Body of pancreas (tissue), 4 donors: Measurements from ENCODE around the gene PLD1. TPM values are rescaled to one million over a fixed set of nuclear protein-coding genes. Genes with fewer than 3 reads are reported as not detected.
"Not testable (repeated sequence)": the region's sequence is repeated elsewhere in the genome, so short reads cannot be mapped to it uniquely, and the experiment has no call there.

Experiments used
- ATAC-seq: fragments of 150-250 bp; one replicate; pipeline ENCODE4 v1.9.1; 2016
- DNase-seq, 4 donors: peaks; one replicate each; pipeline ENCODE4 v3.0.0-alpha.2; 2019
- H3K27ac ChIP-seq, 4 donors: fragments of 200-600 bp; sonication (generic); 1 replicate in 3 of 4; 2 replicates in 1 of 4; pipeline versions ENCODE4 v1.5.1 to v1.6.1; 2016 to 2019; ENCODE audit warnings: mild to moderate bottlenecking in 1 of 4, mixed read lengths in 1 of 4, moderate library complexity in 1 of 4
- H3K27me3 ChIP-seq, 2 donors: fragments of 200-600 bp; sonication (generic); one replicate each; pipeline ENCODE4 v1.6.0; 2016; ENCODE audit warnings: mild to moderate bottlenecking in 1 of 2
- H3K36me3 ChIP-seq, 2 donors: fragments of 200-600 bp; sonication (generic); replicated peaks in 1 of 2; 2 replicates each; pipeline ENCODE4 v1.5.1; 2016; ENCODE audit warnings: low read depth in 2 of 2; ENCODE audit not compliant: insufficient read depth in 1 of 2
- H3K4me1 ChIP-seq: fragments of 200-600 bp; sonication (generic); one replicate; pipeline ENCODE4 v1.6.0; 2016
- H3K4me3 ChIP-seq, 2 donors: fragments of 200-600 bp; sonication (generic); 1 replicate in 1 of 2; 2 replicates in 1 of 2; pipeline ENCODE4 v1.5.1; 2016 to 2019
- H3K9me3 ChIP-seq, 3 donors: fragments of 200-600 bp; sonication (generic); 1 replicate in 2 of 3; 2 replicates in 1 of 3; pipeline ENCODE4 v1.5.1; 2016
- POLR2A ChIP-seq, 3 donors: fragments of 450-650 bp; IDR thresholded peaks; one replicate each; pipeline ENCODE4 v1.6.1; 2016; ENCODE audit warnings: antibody characterized with exemption in 3 of 3, mild to moderate bottlenecking in 2 of 3
- WGBS, 2 donors: methylation state at CpG; one replicate each; pipeline ENCODE4 v1.1.5; 2017; 5-methylcytosine and 5-hydroxymethylcytosine counted together
- intact Hi-C: fragments of 100-400 bp; cut with DNase I; formaldehyde crosslinking; loops from one replicate; pipeline ENCODE4 v1.15.1; 2023
- total RNA-seq, 2 donors: library from RNA; depleted of rRNA; stranded (reverse); fragments of >200 nt; gene quantifications; one replicate each; pipeline ENCODE4 v1.1.0, GENCODE V29; 2016
- TF ChIP-seq, protein P1 (sequence below), 7 experiments: fragments of 450-650 bp in 4 of 7; fragments of 200-600 bp in 3 of 7; sonication (generic) in 3 of 7; IDR thresholded peaks; one replicate each; pipeline ENCODE4 v1.5.1; 2016 to 2019; ENCODE audit warnings: antibody characterized with exemption in 7 of 7

Gene PLD1, protein sequence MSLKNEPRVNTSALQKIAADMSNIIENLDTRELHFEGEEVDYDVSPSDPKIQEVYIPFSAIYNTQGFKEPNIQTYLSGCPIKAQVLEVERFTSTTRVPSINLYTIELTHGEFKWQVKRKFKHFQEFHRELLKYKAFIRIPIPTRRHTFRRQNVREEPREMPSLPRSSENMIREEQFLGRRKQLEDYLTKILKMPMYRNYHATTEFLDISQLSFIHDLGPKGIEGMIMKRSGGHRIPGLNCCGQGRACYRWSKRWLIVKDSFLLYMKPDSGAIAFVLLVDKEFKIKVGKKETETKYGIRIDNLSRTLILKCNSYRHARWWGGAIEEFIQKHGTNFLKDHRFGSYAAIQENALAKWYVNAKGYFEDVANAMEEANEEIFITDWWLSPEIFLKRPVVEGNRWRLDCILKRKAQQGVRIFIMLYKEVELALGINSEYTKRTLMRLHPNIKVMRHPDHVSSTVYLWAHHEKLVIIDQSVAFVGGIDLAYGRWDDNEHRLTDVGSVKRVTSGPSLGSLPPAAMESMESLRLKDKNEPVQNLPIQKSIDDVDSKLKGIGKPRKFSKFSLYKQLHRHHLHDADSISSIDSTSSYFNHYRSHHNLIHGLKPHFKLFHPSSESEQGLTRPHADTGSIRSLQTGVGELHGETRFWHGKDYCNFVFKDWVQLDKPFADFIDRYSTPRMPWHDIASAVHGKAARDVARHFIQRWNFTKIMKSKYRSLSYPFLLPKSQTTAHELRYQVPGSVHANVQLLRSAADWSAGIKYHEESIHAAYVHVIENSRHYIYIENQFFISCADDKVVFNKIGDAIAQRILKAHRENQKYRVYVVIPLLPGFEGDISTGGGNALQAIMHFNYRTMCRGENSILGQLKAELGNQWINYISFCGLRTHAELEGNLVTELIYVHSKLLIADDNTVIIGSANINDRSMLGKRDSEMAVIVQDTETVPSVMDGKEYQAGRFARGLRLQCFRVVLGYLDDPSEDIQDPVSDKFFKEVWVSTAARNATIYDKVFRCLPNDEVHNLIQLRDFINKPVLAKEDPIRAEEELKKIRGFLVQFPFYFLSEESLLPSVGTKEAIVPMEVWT
- 10 to 100 TPM; 60.4 to 96.2 TPM for total RNA-seq

DNA sequence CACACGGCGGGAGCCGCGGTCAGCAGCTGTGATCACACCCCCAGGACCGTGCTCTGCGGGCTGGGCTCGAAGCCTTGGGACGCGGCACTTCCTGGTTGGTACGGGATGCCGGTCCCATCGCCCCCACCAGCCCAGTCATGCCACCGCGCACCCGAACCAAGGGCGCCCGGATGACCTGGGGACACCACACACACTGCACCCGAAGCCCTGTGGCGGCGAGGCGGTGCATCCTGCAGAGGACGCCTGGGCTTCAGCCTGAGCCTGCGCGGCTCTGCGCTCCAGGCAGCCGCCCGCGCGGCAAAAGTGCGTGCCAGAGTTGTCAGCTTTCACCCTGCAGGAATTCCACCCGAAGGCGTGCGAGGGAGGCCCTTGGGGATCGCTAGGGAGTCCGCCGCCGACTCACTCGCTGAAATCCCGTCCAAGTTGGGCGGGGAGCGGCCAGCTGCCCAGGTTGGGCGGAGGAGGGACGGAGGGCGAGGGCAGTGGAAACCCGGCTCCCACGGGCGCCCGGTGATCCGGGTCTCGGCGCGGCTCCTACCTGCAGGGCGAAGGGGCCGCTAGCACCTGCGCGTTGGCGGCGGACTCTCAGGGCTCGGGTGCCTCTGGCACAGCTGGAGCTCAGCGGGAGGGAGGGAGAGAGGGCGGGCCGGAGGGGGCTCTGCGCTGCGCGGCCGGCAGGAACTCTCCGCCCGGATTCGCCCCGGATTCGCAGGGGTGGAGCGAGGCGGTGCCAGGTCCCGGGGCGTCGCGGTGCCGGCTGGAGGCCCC lies at the start of gene PLD1:
TSS of gene PLD1 (minus strand) at position 623 of the 768 bp plus-strand sequence. CDS start 72,432 bp downstream, outside the sequence.
- no peaks in the 10 kb centered on the region for H3K9me3 ChIP-seq
- no peaks in the 10 kb centered on the region for H3K36me3 ChIP-seq
- peak within 1 kb of the TSS; percentile 40 to 70 for H3K4me3 ChIP-seq
- H3K4me1 ChIP-seq = peaks cover 22% of the 10 kb centered on the region
- intact Hi-C loops = no loop called here
- peak; percentile 89 for ATAC-seq
- no peaks in the 10 kb centered on the region for H3K27me3 ChIP-seq
- WGBS, 2 donors = 0% methylated on average over 2 to 78 of the region's 78 CpGs
- DNase-seq = peak; percentile 88 to 94 (median 92)
- TF ChIP-seq, protein P1, sequence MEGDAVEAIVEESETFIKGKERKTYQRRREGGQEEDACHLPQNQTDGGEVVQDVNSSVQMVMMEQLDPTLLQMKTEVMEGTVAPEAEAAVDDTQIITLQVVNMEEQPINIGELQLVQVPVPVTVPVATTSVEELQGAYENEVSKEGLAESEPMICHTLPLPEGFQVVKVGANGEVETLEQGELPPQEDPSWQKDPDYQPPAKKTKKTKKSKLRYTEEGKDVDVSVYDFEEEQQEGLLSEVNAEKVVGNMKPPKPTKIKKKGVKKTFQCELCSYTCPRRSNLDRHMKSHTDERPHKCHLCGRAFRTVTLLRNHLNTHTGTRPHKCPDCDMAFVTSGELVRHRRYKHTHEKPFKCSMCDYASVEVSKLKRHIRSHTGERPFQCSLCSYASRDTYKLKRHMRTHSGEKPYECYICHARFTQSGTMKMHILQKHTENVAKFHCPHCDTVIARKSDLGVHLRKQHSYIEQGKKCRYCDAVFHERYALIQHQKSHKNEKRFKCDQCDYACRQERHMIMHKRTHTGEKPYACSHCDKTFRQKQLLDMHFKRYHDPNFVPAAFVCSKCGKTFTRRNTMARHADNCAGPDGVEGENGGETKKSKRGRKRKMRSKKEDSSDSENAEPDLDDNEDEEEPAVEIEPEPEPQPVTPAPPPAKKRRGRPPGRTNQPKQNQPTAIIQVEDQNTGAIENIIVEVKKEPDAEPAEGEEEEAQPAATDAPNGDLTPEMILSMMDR (IDR thresholded peaks at IDR 0.05) = peak in 1 of 7 experiments; percentile 7
- peak; percentile 70 to 81 (median 78) for TF ChIP-seq POLR2A (IDR thresholded peaks at IDR 0.05)
- peak within 1 kb of the TSS; percentile 85 to 94 (median 88) for H3K27ac ChIP-seq

DNA sequence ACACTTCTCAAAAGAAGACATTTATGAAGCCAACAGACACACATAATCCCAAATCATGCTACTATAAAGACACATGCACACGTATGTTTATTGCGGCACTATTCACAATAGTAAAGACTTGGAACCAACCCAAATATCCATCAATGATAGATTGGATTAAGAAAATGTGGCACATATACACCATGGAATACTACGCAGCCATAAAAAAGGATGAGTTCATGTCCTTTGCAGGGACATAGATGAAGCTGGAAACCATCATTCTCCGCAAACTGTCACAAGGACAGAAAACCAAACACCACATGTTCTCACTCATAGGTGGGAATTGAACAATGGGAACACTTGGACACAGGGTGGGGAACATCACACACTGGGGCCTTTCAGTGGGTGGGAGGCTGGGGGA lies 48.5 kb upstream of the PLD1 start:
- H3K9me3 ChIP-seq, H3K36me3 ChIP-seq, H3K4me1 ChIP-seq, H3K4me3 ChIP-seq, H3K27ac ChIP-seq, intact Hi-C loops, ATAC-seq, H3K27me3 ChIP-seq, DNase-seq: not testable (repeated sequence)
- 91 to 99% methylated on average over 4 of the region's 4 CpGs for WGBS, 2 donors

DNA sequence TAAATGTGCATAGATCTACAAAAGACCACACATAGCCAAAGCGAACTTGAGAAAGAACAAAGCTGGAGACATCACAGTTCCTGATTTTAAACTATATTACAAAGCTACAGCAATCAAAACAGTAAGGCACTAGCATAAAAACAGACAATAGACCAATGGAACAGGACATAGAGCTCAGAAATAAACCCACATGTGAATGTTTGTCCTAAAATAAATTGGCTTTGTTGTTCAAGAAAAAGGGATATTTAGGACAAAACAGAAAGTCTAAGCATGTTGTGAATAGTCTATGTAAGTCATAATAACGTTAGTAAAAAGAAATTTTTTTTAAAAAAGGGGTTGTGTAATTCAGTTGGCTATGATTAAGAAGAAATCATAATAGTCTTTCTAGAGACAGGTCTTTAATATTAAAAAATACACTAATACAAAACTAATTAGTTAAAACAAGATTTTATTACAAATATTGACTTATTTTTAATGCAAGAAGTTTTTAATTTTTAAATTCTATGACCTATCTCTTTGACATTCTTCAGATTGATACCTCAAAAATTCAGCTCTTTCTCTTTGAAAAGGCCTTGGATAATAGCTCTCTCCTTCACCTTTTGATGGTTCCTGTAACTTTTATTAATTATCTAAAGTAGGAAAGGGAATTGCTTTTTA lies 44.5 kb upstream of the PLD1 start:
- H3K9me3 ChIP-seq = no peaks in the 10 kb centered on the region
- no peak for ATAC-seq

DNA sequence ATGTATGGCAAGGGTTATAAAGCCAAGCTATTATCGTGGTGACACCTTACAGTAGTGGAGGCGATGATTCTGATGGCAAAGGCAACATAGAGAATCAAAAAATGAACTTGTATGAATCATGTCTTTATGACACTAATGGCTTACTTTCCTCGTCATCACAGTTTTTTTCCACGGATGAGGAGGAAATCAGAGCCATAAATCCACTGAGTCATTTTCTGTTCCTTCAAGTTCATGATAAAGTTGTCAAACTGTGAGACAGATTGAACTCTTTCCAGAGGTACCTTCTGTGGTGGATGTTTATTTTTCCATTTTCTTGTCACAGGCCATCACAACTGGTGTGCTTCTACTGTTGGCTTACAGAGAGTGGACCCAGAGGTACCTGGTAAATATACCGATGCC lies 41.4 kb upstream of the PLD1 start:
- Histone ChIP-seq H3K36me3 (no peaks in the 10 kb centered on the region), H3K27ac (peak overlapping the region in 1 of 4 donors; percentile 31), H3K9me3 (no peaks in the 10 kb centered on the region), H3K4me3 (no peak overlapping the region), H3K27me3 (no peaks in the 10 kb centered on the region), H3K4me1 (peaks cover 11% of the 10 kb centered on the region)
- TF ChIP-seq, protein P1 (IDR thresholded peaks at IDR 0.05) = no peak
- no peak for TF ChIP-seq POLR2A (IDR thresholded peaks at IDR 0.05)
- WGBS, 2 donors = 15 to 33% methylated on average over 5 of the region's 5 CpGs
- ATAC-seq = peak; percentile 71
- intact Hi-C loops = no loop called here
- DNase-seq = peak in 1 of 4 donors; percentile 49

More for the DNA sequence above, 44.5 kb upstream of the PLD1 start:
- DNase-seq = no peak
- Histone ChIP-seq H3K4me1 (peaks cover 11% of the 10 kb centered on the region), H3K27ac (no peak overlapping the region), H3K4me3 (no peak overlapping the region), H3K27me3 (no peaks in the 10 kb centered on the region), H3K36me3 (no peaks in the 10 kb centered on the region)
- TF ChIP-seq POLR2A (IDR thresholded peaks at IDR 0.05) = no peak
- TF ChIP-seq, protein P1 (IDR thresholded peaks at IDR 0.05) = no peak
- WGBS, 2 donors = 78 to 87% methylated on average over 2 of the region's 2 CpGs
- intact Hi-C loops = no loop called here
